ELR (cell line): Measurements from ENCODE around the gene SGSH.
"Not testable (repeated sequence)": the region's sequence is repeated elsewhere in the genome, so short reads cannot be mapped to it uniquely, and the experiment has no call there.

Experiments used
- DNase-seq: peaks from one replicate; pipeline ENCODE4 v3.0.0-alpha.2; 2015; ENCODE audit warnings: low read depth

SGSH gene

GRCh38 chr17:80210348-80211108 lies 9.6 kb downstream of the SGSH start:
- no peak for DNase-seq

- DNase-seq = no peak
Measured at GRCh38 chr17:80209765-80210164, 10.4 kb downstream of the SGSH start.

DNA sequence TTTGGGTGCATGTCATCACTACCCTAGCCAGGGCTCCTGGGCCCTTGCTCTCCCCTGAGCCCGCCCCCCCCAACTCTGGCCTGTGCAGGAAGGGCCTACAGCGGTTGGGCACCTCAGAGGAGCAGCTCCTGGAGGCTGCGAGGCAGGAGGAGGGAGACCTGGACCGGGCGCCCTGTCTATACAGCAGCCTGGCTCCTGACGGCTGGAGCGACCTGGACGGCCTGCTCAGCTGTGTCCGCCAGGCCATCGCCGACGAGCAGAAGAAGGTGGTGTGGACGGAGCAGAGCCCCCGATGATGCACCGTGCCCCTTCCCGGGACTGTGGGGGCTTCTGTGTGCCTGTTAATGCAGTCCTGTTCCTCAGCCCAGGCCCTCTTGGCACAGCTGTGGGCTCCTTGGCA lies 12.1 kb downstream of the SGSH start:
- no peak for DNase-seq

DNA sequence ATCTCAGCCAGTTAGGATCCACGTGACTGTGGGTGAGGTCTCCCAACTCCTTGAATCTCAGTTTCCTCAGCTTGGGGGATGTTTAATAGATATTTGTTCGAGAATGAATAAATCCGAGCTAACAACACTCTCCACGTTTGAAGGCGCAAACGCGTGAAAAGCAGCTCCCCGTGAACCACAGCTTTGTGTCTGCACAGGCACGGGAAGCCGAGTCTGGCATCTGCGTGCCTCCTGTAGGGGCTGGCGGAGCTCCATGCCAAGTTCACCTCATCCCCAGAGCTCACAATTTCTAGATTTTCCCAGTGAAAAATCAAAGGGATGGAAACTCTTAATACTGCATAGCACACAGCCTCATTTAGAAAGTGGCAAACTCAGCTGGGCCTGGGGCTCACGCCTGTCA lies 14.3 kb downstream of the SGSH start:
- DNase-seq = no peak

- no peak for DNase-seq
Measured at GRCh38 chr17:80204626-80205468, 15.3 kb downstream of the SGSH start.

DNA sequence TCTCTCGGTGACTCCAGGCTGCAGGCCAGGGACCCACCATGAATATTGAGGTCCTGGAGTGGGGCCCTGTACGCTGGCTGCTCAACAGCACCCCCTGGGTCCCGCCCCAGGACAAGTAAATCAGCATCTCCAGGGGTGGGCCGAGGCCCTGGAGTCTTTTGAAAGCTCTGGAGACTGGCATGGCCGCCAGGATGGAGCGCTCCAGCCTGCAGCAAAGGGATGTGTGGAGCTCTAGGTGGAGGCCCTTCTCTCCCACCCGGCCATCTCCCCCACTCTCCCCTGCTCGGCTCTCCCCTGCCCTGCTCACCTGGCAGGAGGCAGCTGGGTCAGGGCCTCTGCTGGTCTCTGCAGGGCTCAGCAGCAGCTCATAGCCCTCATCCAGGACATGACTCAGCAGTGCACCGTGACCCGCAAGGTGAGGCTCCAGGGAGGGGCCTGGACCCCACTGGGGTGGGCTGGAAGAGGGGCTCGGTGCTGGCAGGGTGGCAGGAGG lies 16.6 kb downstream of the SGSH start:
- no peak for DNase-seq

DNA sequence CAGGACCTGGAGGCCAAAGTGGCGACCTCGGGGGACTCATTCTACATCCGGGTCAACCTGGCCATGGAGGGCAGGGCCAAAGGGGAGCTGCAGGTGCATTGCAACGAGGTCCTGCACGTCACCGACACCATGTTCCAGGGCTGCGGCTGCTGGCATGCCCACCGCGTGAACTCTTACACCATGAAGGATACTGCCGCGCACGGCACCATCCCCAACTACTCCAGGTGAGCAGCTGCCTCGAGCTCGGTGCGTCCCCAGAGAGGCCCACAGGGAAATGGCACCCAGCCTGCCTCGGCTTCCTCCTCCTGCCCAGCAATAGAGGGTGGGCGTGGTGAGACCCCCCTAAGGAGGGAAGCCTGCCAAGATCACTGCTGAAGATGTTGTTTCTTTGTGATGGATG lies 17.9 kb downstream of the SGSH start:
- DNase-seq = no peak

GRCh38 chr17:80201446-80201845 lies 18.7 kb downstream of the SGSH start:
- no peak for DNase-seq

DNA sequence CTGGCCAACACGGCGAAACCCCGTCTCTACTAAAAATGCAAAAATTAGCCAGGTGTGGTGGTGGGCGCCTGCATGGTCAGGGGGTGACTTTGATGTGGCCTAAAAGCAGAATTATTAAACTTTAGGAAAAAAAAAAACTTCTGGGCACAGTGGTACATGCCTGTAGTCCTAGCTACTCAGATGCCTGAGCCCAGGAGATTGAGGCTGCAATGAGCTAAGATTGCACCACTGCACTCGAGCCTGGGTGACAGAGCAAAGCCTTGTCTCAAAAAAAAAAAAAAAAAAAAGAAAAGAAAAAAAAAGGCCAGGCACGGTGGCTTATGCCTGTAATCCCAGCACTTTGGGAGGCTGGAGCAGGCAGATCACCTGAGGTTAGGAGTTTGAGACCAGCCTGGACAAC lies 20.8 kb downstream of the SGSH start:
- not testable (repeated sequence) for DNase-seq

GRCh38 chr17:80198144-80198661 lies 21.9 kb downstream of the SGSH start:
- DNase-seq = peak; percentile 14

GRCh38 chr17:80196652-80197051 lies 23.5 kb downstream of the SGSH start:
- no peak for DNase-seq

GRCh38 chr17:80195671-80196529 lies 24.2 kb downstream of the SGSH start:
- DNase-seq = peak; percentile 47

DNA sequence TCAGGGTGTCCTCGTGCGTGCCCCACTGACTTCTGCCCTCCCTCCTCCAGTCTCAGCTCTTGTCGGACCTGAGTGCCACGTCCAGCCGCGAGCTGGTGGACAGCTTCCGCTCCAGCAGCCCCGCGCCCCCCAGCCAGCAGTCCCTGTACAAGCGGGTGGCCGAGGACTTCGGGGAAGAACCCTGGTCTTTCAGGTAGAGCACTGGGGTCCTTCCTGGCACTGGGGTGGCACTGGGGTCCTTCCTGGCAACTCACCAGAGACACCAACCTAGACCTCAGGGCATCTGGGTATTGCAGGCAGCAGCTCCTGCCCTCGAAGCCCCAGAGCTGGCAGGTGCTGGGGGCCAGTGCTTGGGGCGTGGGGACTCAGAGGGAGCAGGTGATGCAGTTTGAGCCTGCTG lies 25.0 kb downstream of the SGSH start:
- DNase-seq = no peak

DNA sequence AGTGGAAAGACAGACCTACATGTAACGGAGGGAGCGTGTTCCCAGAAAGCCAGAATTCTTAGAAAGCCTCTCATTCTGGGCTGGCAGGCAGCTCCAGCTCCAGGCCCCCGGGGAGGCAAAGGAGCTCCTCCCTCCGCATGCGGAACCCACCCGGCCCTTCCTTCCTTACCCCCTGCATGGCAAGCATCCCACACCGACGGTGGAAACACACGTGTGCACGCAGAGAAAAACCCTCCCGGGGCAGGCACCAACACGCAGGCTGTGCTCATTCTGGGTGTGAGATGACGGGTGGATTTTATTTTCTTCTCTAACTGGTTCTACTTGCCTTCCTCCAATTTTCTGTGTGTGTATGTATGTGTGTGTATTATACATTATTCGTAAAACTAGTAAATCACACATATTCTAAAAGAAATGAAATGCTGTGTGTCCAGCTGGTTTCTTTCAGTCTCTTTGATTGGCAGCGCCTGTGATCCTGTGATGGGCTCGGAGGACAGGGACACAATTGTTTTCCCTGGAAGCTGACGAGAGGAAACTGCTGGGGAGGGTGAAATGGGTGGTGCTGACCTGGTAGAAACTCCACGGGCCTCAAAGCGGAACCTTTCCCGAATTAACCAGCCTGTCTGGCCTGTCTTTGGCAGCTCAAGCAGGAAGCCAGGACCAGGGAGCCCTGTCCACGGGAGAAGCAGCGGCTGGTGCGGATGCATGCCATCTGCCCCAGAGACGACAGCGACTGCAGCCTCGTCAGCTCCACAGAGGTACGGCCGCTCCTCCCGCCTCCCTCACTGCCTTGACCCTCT lies 28.1 kb downstream of the SGSH start:
- DNase-seq = no peak

DNA sequence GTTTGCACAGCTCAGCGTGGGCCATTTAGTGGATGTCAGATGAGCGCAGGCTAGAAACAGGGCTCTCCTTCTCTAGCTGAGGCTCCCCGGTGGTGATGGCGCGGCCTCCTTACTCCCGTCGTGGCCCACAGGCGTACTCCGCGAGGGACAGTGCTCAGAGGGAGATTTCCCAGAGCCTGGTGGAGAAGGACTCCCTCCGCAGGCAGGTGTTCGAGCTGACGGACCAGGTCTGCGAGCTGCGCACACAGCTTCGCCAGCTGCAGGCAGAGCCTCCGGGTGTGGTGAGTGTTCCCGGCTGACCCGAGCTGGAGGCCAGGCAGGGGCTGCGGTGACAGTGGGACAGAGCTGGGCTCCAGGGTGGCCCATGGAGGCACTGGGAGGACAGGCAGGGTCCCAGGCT lies 28.9 kb downstream of the SGSH start:
- DNase-seq = no peak

GRCh38 chr17:80190716-80191115 lies 29.4 kb downstream of the SGSH start:
- no peak for DNase-seq

- DNase-seq = no peak
Measured at GRCh38 chr17:80189611-80190010, 30.5 kb downstream of the SGSH start.

GRCh38 chr17:80187515-80187941 lies 32.6 kb downstream of the SGSH start:
- DNase-seq = no peak

GRCh38 chr17:80187090-80187489 lies 33.0 kb downstream of the SGSH start:
- peak; percentile 14 for DNase-seq

DNA sequence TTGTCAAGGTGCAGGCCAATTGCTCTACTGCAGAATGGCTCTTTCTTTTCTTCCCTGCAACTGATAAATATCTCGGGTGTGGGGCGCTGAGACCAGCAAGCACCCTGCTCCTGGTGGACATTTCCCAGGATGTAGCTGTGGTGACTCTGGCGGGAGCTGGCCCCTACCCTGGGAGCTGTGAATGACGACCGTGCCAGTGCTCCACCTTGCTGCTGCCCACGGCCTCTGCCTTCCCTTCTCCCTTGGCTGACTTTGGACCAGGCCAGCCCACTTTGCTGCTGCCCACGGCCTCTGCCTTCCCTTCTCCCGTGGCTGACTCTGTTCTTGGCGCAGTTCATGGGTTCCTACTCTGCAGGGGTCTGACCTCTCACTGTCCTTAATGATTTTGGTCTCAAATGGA lies 34.2 kb downstream of the SGSH start:
- DNase-seq = no peak

DNA sequence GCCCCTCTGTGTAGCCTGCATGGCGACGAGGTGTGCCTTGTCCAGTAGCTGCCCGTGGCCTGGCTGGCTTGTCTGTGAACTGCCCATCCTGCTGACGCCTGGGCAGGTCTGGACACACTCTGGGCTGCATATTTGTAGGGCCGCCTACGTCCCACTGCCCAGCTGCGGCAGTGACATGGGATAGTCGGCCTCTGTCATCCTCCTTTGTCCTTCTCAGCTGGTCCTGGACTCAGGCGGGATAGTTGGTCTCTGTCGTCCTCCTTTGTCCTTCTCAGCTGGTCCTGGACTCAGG lies 35.8 kb downstream of the SGSH start:
- no peak for DNase-seq
